C1 segment of cervical spinal cord (tissue), 14 donors: Measurements from ENCODE around the gene TMEM52.

ENCODE experiments used
- DNase-seq, 14 donors: peaks; one replicate each; lab custom pipeline; 2025; lab: John Stamatoyannopoulos, UW

TMEM52 gene

GRCh38 chr1:1914971-1915692 lies 3.9 kb downstream of the TMEM52 start, which contains the start of gene CALML6:
Gene CALML6, plus strand, starts transcription at chr1:1915260. Its CDS starts 21 bp downstream, at chr1:1915281.
- DNase-seq: no peak

GRCh38 chr1:1914101-1914970 lies 4.7 kb downstream of the TMEM52 start:
- no peak for DNase-seq

- no peak for DNase-seq
Measured at GRCh38 chr1:1911350-1912041, 7.6 kb downstream of the TMEM52 start.

- no peak for DNase-seq
Measured at GRCh38 chr1:1910651-1911331, 8.3 kb downstream of the TMEM52 start.

GRCh38 chr1:1910033-1910465 lies 9.0 kb downstream of the TMEM52 start:
- peak in 1 of 14 donors; percentile 5 for DNase-seq

- DNase-seq: peak in 3 of 14 donors; percentile 63 to 71 (median 66)
Measured at GRCh38 chr1:1908506-1908791, 10.6 kb downstream of the TMEM52 start.

- no peak for DNase-seq
Measured at GRCh38 chr1:1907098-1907736, 11.9 kb downstream of the TMEM52 start.

GRCh38 chr1:1906185-1907097 lies 12.6 kb downstream of the TMEM52 start:
- peak in 12 of 14 donors; percentile 52 to 79 (median 70) for DNase-seq

GRCh38 chr1:1903224-1903623 lies 15.9 kb downstream of the TMEM52 start:
- DNase-seq: no peak

GRCh38 chr1:1901641-1902294 lies 17.3 kb downstream of the TMEM52 start:
- no peak for DNase-seq

GRCh38 chr1:1900883-1901640 lies 18.0 kb downstream of the TMEM52 start:
- DNase-seq: no peak

- DNase-seq: no peak
Measured at GRCh38 chr1:1899967-1900327, 19.1 kb downstream of the TMEM52 start.

GRCh38 chr1:1899266-1899966 lies 19.7 kb downstream of the TMEM52 start:
- DNase-seq: no peak

- DNase-seq: no peak
Measured at GRCh38 chr1:1898246-1898933, 20.7 kb downstream of the TMEM52 start.

- DNase-seq: no peak
Measured at GRCh38 chr1:1895456-1896336, 23.4 kb downstream of the TMEM52 start.

- DNase-seq: no peak
Measured at GRCh38 chr1:1895060-1895418, 24.0 kb downstream of the TMEM52 start.
